Esophagus muscularis mucosa (tissue), 4 donors: ENCODE data around the gene GMDS. TPM values are rescaled to one million over a fixed set of nuclear protein-coding genes. Genes with fewer than 3 reads are reported as not detected.

ENCODE experiments used
- DNase-seq: peaks from one replicate; pipeline ENCODE4 v3.0.0-alpha.2; 2017; ENCODE audit errors: extremely low spot score
- H3K27ac ChIP-seq, 4 donors: fragments of 200-600 bp; sonication (generic); replicated peaks in 1 of 4; 1 replicate in 3 of 4; 2 replicates in 1 of 4; pipeline ENCODE4 v1.5.1; 2016 to 2019; ENCODE audit warnings: mild to moderate bottlenecking in 1 of 4
- H3K27me3 ChIP-seq, 4 donors: fragments of 200-600 bp; sonication (generic); one replicate each; pipeline versions ENCODE4 v1.5.1 to v1.6.0; 2016 to 2019
- H3K36me3 ChIP-seq, 4 donors: fragments of 200-600 bp; sonication (generic); one replicate each; pipeline ENCODE4 v1.5.1; 2016 to 2019
- H3K4me1 ChIP-seq, 4 donors: fragments of 200-600 bp; sonication (generic); one replicate each; pipeline ENCODE4 v1.5.1; 2016 to 2019
- H3K4me3 ChIP-seq, 4 donors: fragments of 200-600 bp; sonication (generic); 1 replicate in 2 of 4; 2 replicates in 2 of 4; pipeline ENCODE4 v1.5.1; 2016 to 2019; ENCODE audit warnings: mild to moderate bottlenecking in 4 of 4, moderate library complexity in 1 of 4
- H3K9me3 ChIP-seq, 4 donors: fragments of 200-600 bp; sonication (generic); 1 replicate in 3 of 4; 2 replicates in 1 of 4; pipeline ENCODE4 v1.5.1; 2016 to 2019
- EP300 ChIP-seq: sonication (generic); formaldehyde crosslinking; IDR thresholded peaks from one replicate; pipeline ENCODE4 v1.6.1; 2017; ENCODE audit warnings: antibody characterized with exemption
- POLR2A ChIP-seq: fragments of 450-650 bp; IDR thresholded peaks from one replicate; pipeline ENCODE4 v1.6.1; 2017; ENCODE audit warnings: antibody characterized with exemption, moderate library complexity, mild to moderate bottlenecking, low read depth
- POLR2AphosphoS5 ChIP-seq, 2 donors: sonication (generic); formaldehyde crosslinking; IDR thresholded peaks; one replicate each; pipeline ENCODE4 v1.6.1; 2017; ENCODE audit warnings: antibody characterized with exemption in 2 of 2
- WGBS: methylation state at CpG from one replicate; pipeline ENCODE4 v1.1.5; 2018; 5-methylcytosine and 5-hydroxymethylcytosine counted together
- intact Hi-C: fragments of 100-400 bp; cut with DNase I; formaldehyde crosslinking; loops from one replicate; pipeline ENCODE4 v1.15.1; 2023
- total RNA-seq, 4 donors: library from RNA; depleted of rRNA; stranded (reverse); fragments of >200 nt; gene quantifications; one replicate each; pipeline versions ENCODE4 v1.1.0 to v1.2.1, GENCODE V29; 2016
- TF ChIP-seq, protein P1 (sequence below), 3 experiments: fragments of 200-600 bp in 2 of 3; fragments of 450-650 bp in 1 of 3; sonication (generic) in 2 of 3; IDR thresholded peaks; one replicate each; pipeline ENCODE4 v1.5.1; 2017 to 2019; ENCODE audit warnings: antibody characterized with exemption in 3 of 3, mild to moderate bottlenecking in 2 of 3, moderate library complexity in 1 of 3

GMDS gene
- total RNA-seq, 4 donors from 2014 or later = 3.6 to 14.1 (median 6.0) TPM

DNA sequence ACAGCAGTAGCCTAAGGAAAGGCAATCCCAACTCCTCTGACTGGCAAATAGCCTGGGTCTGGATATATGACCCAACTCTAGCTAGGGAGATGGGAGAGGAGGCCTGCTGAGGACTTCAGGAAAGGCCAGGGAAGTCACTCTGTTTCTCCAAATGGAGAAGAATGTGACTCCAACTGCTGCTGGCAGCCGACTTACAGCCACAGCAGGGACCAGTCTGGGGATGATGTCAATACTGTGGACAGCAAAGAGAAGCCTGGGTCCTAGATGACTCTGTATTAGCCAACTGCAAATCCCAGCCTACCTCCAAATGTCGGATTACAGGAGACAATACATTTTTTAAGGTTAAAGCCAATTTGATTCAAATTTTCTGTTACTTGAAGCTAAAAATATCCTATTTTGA lies 403.1 kb downstream of the GMDS start:
- intact Hi-C loops = no loop called here
- 70% methylated on average over 2 of the region's 2 CpGs for WGBS
- no peaks in the 10 kb centered on the region for H3K36me3 ChIP-seq
- H3K27me3 ChIP-seq = no peaks in the 10 kb centered on the region
- DNase-seq = no peak
- H3K4me1 ChIP-seq = peaks cover 0 to 21% (median 16%) of the 10 kb centered on the region in 4 donors
- no peak for TF ChIP-seq EP300
- TF ChIP-seq POLR2A = no peak
- TF ChIP-seq POLR2AphosphoS5 (IDR thresholded peaks at IDR 0.05) = no peak
- TF ChIP-seq, protein P1, sequence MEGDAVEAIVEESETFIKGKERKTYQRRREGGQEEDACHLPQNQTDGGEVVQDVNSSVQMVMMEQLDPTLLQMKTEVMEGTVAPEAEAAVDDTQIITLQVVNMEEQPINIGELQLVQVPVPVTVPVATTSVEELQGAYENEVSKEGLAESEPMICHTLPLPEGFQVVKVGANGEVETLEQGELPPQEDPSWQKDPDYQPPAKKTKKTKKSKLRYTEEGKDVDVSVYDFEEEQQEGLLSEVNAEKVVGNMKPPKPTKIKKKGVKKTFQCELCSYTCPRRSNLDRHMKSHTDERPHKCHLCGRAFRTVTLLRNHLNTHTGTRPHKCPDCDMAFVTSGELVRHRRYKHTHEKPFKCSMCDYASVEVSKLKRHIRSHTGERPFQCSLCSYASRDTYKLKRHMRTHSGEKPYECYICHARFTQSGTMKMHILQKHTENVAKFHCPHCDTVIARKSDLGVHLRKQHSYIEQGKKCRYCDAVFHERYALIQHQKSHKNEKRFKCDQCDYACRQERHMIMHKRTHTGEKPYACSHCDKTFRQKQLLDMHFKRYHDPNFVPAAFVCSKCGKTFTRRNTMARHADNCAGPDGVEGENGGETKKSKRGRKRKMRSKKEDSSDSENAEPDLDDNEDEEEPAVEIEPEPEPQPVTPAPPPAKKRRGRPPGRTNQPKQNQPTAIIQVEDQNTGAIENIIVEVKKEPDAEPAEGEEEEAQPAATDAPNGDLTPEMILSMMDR (IDR thresholded peaks at IDR 0.05) = no peak
- H3K27ac ChIP-seq = no peak overlapping the region
- H3K9me3 ChIP-seq = no peaks in the 10 kb centered on the region
- no peak overlapping the region for H3K4me3 ChIP-seq

DNA sequence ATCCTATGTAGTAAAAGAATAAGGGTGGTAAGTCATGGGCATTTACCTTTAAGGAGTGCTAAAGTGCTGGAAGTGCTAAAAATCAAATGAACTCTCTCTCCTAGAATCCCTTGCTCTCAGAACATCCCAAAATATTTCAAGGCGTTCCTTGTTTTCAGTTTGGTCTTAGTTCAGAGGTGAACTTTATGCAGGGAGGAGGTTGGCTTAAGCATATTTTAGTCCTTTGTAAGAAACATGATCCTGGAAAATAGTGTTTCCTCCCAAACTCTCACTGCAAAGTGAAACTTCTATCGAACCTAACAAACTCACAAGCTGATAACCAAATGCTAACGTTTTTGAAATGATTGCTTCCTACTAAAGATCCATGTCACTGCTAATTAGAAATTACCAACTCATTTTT lies 404.3 kb downstream of the GMDS start:
- no peaks in the 10 kb centered on the region for H3K36me3 ChIP-seq
- 59% methylated on average over 3 of the region's 3 CpGs for WGBS
- no peak overlapping the region for H3K4me3 ChIP-seq
- no peak for DNase-seq
- no peaks in the 10 kb centered on the region for H3K27me3 ChIP-seq
- H3K27ac ChIP-seq = no peak overlapping the region
- peaks cover 0 to 21% (median 16%) of the 10 kb centered on the region in 4 donors for H3K4me1 ChIP-seq
- intact Hi-C loops = no loop called here
- TF ChIP-seq, protein P1 (IDR thresholded peaks at IDR 0.05) = no peak
- TF ChIP-seq POLR2AphosphoS5 (IDR thresholded peaks at IDR 0.05) (no peak), POLR2A (no peak), EP300 (no peak)
- H3K9me3 ChIP-seq = no peaks in the 10 kb centered on the region

DNA sequence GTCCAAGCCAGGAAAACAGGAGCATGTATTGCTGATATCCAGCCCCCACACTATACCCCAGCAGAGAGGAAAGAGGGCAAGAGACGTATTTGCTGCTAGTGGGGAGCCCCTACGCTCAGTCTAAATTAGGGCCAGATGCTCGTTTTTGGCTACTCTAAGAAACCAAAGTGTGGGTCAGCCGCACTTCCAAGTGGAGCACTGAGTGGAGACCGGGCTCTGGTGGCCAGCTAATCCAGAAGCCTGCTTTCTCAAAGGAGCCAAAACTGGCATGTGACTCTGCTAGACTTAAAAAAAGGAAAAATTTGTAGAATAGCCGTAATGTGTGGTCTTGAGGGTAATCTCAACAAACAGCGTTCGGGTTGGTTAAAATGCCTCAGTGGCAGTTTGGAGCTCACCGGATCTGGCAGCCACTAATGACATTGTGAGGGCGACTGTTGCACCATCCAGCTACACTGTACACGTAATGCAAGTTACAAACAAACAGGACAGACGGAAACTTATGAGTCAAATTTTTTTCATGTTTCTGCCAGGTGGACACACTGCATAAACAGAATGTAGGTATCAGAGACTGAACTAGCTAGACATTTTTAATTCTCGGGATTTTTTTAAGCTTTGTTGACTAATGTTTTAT lies 404.8 kb downstream of the GMDS start:
- Histone ChIP-seq H3K36me3 (no peaks in the 10 kb centered on the region), H3K4me1 (peaks cover 0 to 21% (median 16%) of the 10 kb centered on the region in 4 donors), H3K27ac (no peak overlapping the region), H3K4me3 (no peak overlapping the region), H3K27me3 (no peaks in the 10 kb centered on the region), H3K9me3 (no peaks in the 10 kb centered on the region)
- WGBS = 87% methylated on average over 13 of the region's 13 CpGs
- intact Hi-C loops = no loop called here
- TF ChIP-seq POLR2AphosphoS5 (IDR thresholded peaks at IDR 0.05) (no peak), EP300 (no peak), POLR2A (no peak)
- TF ChIP-seq, protein P1 (IDR thresholded peaks at IDR 0.05) = no peak
- DNase-seq = no peak

DNA sequence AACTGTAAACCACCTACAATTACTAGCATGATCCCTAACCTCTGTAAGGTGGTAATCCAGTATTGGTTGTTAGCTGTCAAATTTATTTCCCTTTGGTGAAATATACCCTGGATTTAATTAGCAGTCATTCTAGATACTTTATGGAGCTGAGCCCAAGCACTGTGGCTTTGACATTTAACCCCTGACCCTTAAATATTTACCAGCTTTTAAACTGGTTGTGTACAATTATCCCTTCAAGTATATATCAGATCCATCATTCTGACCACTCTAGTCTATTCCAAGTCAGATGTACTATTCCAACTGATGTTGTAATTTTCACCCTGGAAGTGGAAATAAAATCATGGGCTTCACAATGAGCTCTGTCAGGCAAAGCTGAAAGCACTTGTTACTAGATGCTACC lies 406.0 kb downstream of the GMDS start:
- Histone ChIP-seq H3K36me3 (no peaks in the 10 kb centered on the region), H3K9me3 (no peaks in the 10 kb centered on the region), H3K27ac (no peak overlapping the region), H3K4me3 (no peak overlapping the region), H3K4me1 (peaks cover 0 to 21% (median 16%) of the 10 kb centered on the region in 4 donors), H3K27me3 (no peaks in the 10 kb centered on the region)
- TF ChIP-seq POLR2A = no peak
- intact Hi-C loops = no loop called here
- no peak for DNase-seq

DNA sequence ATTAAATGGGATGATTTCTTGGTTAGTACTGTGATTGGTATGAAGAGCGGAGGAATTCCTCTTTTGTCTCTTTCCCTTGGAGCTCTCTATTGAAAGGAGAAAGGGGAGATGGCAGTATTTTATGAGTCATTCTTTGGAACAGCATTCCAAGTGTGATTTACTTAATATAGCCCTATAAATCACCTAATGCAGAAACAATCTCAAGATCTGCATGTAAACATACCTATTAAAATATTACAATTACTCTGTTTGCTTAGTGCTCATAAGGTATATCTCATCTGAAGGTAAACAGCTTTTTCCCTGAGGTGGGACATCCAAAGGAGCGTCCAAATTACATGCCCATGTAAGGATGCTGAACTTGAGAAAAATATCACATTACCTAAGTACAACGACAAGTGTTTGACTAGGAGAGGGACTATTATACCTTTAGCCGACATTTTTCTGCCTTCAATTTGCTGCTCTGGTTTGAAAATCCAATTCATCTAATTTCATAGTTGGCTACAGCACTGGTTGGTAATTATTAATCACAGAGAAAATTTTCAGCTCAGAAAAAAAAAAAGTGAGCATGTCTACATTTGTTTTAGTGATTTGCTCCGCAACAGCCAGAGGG lies 406.7 kb downstream of the GMDS start:
- no peaks in the 10 kb centered on the region for H3K9me3 ChIP-seq
- no peak overlapping the region for H3K4me3 ChIP-seq
- H3K27ac ChIP-seq = no peak overlapping the region
- intact Hi-C loops = no loop called here
- WGBS = 59% methylated on average over 5 of the region's 5 CpGs
- no peaks in the 10 kb centered on the region for H3K36me3 ChIP-seq
- H3K27me3 ChIP-seq = no peaks in the 10 kb centered on the region
- no peak for TF ChIP-seq POLR2A
- TF ChIP-seq EP300 = no peak
- TF ChIP-seq, protein P1 (IDR thresholded peaks at IDR 0.05) = no peak
- TF ChIP-seq POLR2AphosphoS5 (IDR thresholded peaks at IDR 0.05) = no peak
- DNase-seq = no peak
- H3K4me1 ChIP-seq = peaks cover 0 to 21% (median 18%) of the 10 kb centered on the region in 4 donors
